Large intestine (tissue), 3 donors: ENCODE measurements around the gene CKMT1B. TPM values are rescaled to one million over a fixed set of nuclear protein-coding genes. Genes with fewer than 3 reads are reported as not detected.
"Not testable (repeated sequence)": the region's sequence is repeated elsewhere in the genome, so short reads cannot be mapped to it uniquely, and the experiment has no call there.

Source experiments
- DNase-seq, 2 donors: peaks; one replicate each; pipeline versions ENCODE4 v3.0.0 to v3.0.0-alpha.2; 2013
- H3K27ac ChIP-seq: one replicate; pipeline ENCODE4 v1.5.1; 2013; ENCODE audit warnings: low read length
- H3K27me3 ChIP-seq: 2 replicates; pipeline ENCODE4 v1.6.1; 2013; ENCODE audit warnings: low read length; ENCODE audit not compliant: control insufficient read depth, insufficient read depth
- H3K36me3 ChIP-seq: 2 replicates; pipeline ENCODE4 v1.6.1; 2013; ENCODE audit warnings: low read length; ENCODE audit not compliant: control insufficient read depth, insufficient read depth
- H3K4me1 ChIP-seq: one replicate; pipeline ENCODE4 v1.6.1; 2013; ENCODE audit warnings: low read length; ENCODE audit not compliant: control insufficient read depth, insufficient read depth
- H3K4me3 ChIP-seq: one replicate; pipeline ENCODE4 v1.5.1; 2013; ENCODE audit warnings: low read length
- H3K9me3 ChIP-seq: one replicate; pipeline ENCODE4 v1.6.1; 2013; ENCODE audit warnings: mild to moderate bottlenecking, low read depth, low read length, moderate library complexity; ENCODE audit not compliant: control insufficient read depth
- WGBS: methylation state at CpG from one replicate; pipeline ENCODE4 v1.1.5; 2013; ENCODE audit warnings: low lambda C conversion rate; ENCODE audit not compliant: insufficient coverage; 5-methylcytosine and 5-hydroxymethylcytosine counted together
- polyA plus RNA-seq: library from polyadenylated mRNA; unstranded; fragments of 120-200 nt; gene quantifications from one replicate; pipeline ENCODE4 v1.2.1, GENCODE V29; 2013

CKMT1B gene
- polyA plus RNA-seq, 1 donor = 15.3 TPM

- H3K36me3 ChIP-seq, H3K9me3 ChIP-seq, DNase-seq, H3K4me3 ChIP-seq, H3K4me1 ChIP-seq, H3K27me3 ChIP-seq, H3K27ac ChIP-seq: not testable (repeated sequence)
Observed at GRCh38 chr15:43626937-43627336, 33.1 kb downstream of the CKMT1B start.

GRCh38 chr15:43638464-43639204 is 44.8 kb downstream of the CKMT1B start:
- WGBS = no CpG with 5 or more reads among the region's 8 CpGs
- H3K9me3 ChIP-seq, H3K36me3 ChIP-seq, H3K4me1 ChIP-seq, H3K27ac ChIP-seq, H3K4me3 ChIP-seq, DNase-seq, H3K27me3 ChIP-seq: not testable (repeated sequence)

Other genes with a start within 250 kb of the CKMT1B start
- gene ZSCAN29, start 223.0 kb upstream of the CKMT1B start, polyA plus RNA-seq = 25.3 TPM
- gene TUBGCP4, start 222.9 kb upstream of the CKMT1B start, polyA plus RNA-seq = 16.4 TPM
- gene TP53BP1, start 100.9 kb upstream of the CKMT1B start, polyA plus RNA-seq = 35.6 TPM
- 5.4 TPM for gene MAP1A, start 76.4 kb upstream of the CKMT1B start, polyA plus RNA-seq
- gene PPIP5K1, start 3.8 kb upstream of the CKMT1B start, polyA plus RNA-seq = 159 TPM
- 10.9 TPM for gene STRC, start 24.8 kb downstream of the CKMT1B start, polyA plus RNA-seq
- 55.3 TPM for gene CATSPER2, start 54.8 kb downstream of the CKMT1B start, polyA plus RNA-seq
- 13.0 TPM for gene CKMT1A, start 99.8 kb downstream of the CKMT1B start, polyA plus RNA-seq
- 546 TPM for gene PDIA3, start 152.4 kb downstream of the CKMT1B start, polyA plus RNA-seq
- 38.9 TPM for gene ELL3, start 182.9 kb downstream of the CKMT1B start, polyA plus RNA-seq
- gene SERF2, start 198.3 kb downstream of the CKMT1B start, polyA plus RNA-seq = 720 TPM
- gene SERINC4, start 206.2 kb downstream of the CKMT1B start, polyA plus RNA-seq = 0.42 TPM
- gene HYPK, start 206.6 kb downstream of the CKMT1B start, polyA plus RNA-seq = 6.0 TPM
- gene MFAP1, start 230.7 kb downstream of the CKMT1B start, polyA plus RNA-seq = 37.1 TPM
- 4.9 TPM for gene WDR76, start 233.0 kb downstream of the CKMT1B start, polyA plus RNA-seq